HFF-Myc (cell line): Measurements from ENCODE around the gene SPATA45.

Experiments
- DNase-seq: peaks from one replicate; pipeline ENCODE4 v3.0.0-alpha.2; 2011; ENCODE audit warnings: low read depth; ENCODE audit errors: extremely low read depth
- H3K4me3 ChIP-seq: replicated peaks from 2 replicates; pipeline ENCODE4 v1.5.1; 2011; ENCODE audit warnings: low read depth, mild to moderate bottlenecking, control low read depth, low read length
- TF ChIP-seq, protein P1 (sequence below): IDR thresholded peaks from 2 replicates; pipeline ENCODE4 v1.5.1; 2012; ENCODE audit warnings: mild to moderate bottlenecking, low read depth, low read length, control low read depth; ENCODE audit errors: missing control alignments

SPATA45 gene

DNA sequence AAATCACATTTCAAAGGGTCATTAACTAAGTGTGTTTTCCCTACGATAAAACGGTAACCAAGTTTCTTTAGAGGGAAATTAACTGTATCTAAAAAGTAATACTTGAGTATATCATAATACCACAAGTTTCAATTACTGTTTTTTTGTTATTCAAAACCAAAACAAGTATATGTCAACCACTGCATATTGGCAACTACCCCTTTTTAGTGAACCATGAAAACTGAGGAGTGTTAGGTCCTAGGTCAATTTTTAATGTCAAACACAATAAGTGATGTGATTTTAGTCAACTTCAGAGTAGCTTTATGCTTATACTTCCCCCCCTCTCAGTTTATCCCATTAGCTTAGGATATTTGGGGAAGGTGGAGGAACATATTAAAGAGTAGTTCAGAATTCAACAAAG is 66.2 kb downstream of the SPATA45 start:
- no peak for DNase-seq
- no peak overlapping the region for H3K4me3 ChIP-seq
- TF ChIP-seq, protein P1, sequence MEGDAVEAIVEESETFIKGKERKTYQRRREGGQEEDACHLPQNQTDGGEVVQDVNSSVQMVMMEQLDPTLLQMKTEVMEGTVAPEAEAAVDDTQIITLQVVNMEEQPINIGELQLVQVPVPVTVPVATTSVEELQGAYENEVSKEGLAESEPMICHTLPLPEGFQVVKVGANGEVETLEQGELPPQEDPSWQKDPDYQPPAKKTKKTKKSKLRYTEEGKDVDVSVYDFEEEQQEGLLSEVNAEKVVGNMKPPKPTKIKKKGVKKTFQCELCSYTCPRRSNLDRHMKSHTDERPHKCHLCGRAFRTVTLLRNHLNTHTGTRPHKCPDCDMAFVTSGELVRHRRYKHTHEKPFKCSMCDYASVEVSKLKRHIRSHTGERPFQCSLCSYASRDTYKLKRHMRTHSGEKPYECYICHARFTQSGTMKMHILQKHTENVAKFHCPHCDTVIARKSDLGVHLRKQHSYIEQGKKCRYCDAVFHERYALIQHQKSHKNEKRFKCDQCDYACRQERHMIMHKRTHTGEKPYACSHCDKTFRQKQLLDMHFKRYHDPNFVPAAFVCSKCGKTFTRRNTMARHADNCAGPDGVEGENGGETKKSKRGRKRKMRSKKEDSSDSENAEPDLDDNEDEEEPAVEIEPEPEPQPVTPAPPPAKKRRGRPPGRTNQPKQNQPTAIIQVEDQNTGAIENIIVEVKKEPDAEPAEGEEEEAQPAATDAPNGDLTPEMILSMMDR, result no peak

DNA sequence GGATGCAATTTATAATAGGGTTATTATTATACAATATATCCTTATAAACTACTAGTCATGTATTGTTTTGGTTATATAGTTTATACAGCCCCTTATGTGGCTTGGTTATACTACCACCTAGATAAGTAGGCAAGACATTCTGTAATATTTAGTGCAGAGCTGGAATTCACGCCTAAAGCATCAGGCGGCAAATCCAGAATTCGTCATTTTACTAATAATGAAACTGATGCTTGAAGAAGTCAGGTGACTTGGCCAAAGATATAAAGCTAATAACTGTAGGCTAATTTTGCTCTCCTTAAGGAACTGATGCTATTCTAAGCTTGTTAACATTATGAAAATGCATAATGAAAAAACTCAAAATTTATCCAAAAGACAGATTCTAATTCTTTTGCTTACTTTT is 66.7 kb downstream of the SPATA45 start:
- TF ChIP-seq, protein P1, result no peak
- no peak for DNase-seq
- H3K4me3 ChIP-seq, result no peak overlapping the region
